Measurements from ENCODE around the gene RPS29.

RPS29 gene

GRCh38 chr14:49545071-49545470 lies 41.1 kb downstream of the RPS29 start:
- ATAC-seq (ENCODE audit: low read depth) (no peak), DNase-seq (ENCODE audit: low spot score) (no peak)
- Histone ChIP-seq H3K27me3 (ENCODE audit: insufficient read depth, poor library complexity, severe bottlenecking) (no peaks in the 10 kb centered on the region), H3K27ac (ENCODE audit: poor library complexity, severe bottlenecking) (no peak overlapping the region), H3K4me1 (ENCODE audit: insufficient read depth, poor library complexity, severe bottlenecking) (no peaks in the 10 kb centered on the region), H3K9me3 (ENCODE audit: severe bottlenecking) (no peaks in the 10 kb centered on the region), H3K4me3 (ENCODE audit: severe bottlenecking) (no peak overlapping the region), H3K36me3 (ENCODE audit: low read depth) (no peaks in the 10 kb centered on the region)
- no peak for TF ChIP-seq CTCF (IDR thresholded peaks at IDR 0.05; ENCODE audit: poor library complexity, severe bottlenecking)

GRCh38 chr14:49541049-49541448 lies 45.1 kb downstream of the RPS29 start:
- H3K36me3 ChIP-seq (ENCODE audit: low read depth) = no peaks in the 10 kb centered on the region
- H3K27ac ChIP-seq (ENCODE audit: poor library complexity, severe bottlenecking) = no peak overlapping the region
- no peak overlapping the region for H3K4me3 ChIP-seq (ENCODE audit: severe bottlenecking)
- DNase-seq (ENCODE audit: low spot score) = no peak
- no peak for TF ChIP-seq CTCF (IDR thresholded peaks at IDR 0.05; ENCODE audit: poor library complexity, severe bottlenecking)
- H3K9me3 ChIP-seq (ENCODE audit: severe bottlenecking) = no peaks in the 10 kb centered on the region
- no peaks in the 10 kb centered on the region for H3K4me1 ChIP-seq (ENCODE audit: insufficient read depth, poor library complexity, severe bottlenecking)
- no peak for ATAC-seq (ENCODE audit: low read depth)
- H3K27me3 ChIP-seq (ENCODE audit: insufficient read depth, poor library complexity, severe bottlenecking) = no peaks in the 10 kb centered on the region

- Histone ChIP-seq H3K4me1 (ENCODE audit: insufficient read depth, poor library complexity, severe bottlenecking) (no peaks in the 10 kb centered on the region), H3K4me3 (ENCODE audit: severe bottlenecking) (no peak overlapping the region), H3K9me3 (ENCODE audit: severe bottlenecking) (no peaks in the 10 kb centered on the region), H3K27me3 (ENCODE audit: insufficient read depth, poor library complexity, severe bottlenecking) (no peaks in the 10 kb centered on the region), H3K36me3 (ENCODE audit: low read depth) (no peaks in the 10 kb centered on the region), H3K27ac (ENCODE audit: poor library complexity, severe bottlenecking) (no peak overlapping the region)
- no peak for TF ChIP-seq CTCF (IDR thresholded peaks at IDR 0.05; ENCODE audit: poor library complexity, severe bottlenecking)
- ATAC-seq (ENCODE audit: low read depth) (no peak), DNase-seq (ENCODE audit: low spot score) (no peak)
Measured at GRCh38 chr14:49538852-49539251, 47.3 kb downstream of the RPS29 start.
